Myocyte (in vitro differentiated cells): ENCODE data around the gene C3orf62. TPM values are rescaled to one million over a fixed set of nuclear protein-coding genes. Genes with fewer than 3 reads are reported as not detected.
A peak's percentile ranks its signal among the peaks of the same experiment; 100 is the strongest.
"Not testable (repeated sequence)": the region's sequence is repeated elsewhere in the genome, so short reads cannot be mapped to it uniquely, and the experiment has no call there.

Source experiments
- DNase-seq: peaks from one replicate; pipeline ENCODE4 v3.0.0-alpha.2; 2012; ENCODE audit warnings: low read depth
- total RNA-seq: library from RNA; depleted of rRNA; stranded (reverse); fragments of >200 nt; gene quantifications from 2 replicates; pipeline ENCODE4 v1.2.3, GENCODE V29; 2014

C3orf62 gene
- total RNA-seq, 1 donor from 2014 or later: 1.4 TPM

DNA sequence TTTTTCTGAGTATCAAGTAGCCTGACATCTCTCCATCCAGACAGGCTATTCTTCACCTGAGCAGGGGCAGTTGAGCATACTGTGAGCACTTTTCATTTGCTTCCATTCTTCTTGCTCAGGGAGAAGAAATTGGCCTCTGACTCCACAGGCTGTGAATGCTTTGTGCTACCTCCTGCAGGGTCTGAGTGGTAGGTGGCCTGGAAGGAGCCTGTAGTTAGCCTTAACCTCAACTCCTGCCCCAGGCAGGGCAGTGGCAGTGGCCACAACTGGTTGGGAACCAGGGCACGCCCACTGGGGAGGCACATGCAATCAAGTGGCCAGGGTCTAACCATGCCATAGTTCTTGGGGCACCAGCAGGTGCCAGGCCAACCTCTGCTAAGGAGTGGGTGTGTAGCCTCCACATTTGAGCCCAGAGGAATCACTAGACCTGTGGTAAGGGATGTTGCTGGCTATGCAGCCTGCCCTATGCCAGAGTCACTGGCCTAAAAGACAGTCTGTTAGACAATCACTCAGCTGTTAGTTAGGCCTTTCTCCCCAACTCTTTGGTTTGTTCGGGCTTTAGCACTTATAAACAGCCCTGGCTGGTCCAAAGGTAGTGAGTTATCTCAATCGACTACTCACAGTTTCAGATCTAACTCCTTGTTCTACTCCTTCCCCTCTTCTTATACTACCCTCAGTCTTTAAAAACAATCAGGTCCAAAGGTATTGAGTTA is 7.4 kb downstream of the C3orf62 start:
- peak; percentile 71 for DNase-seq

- DNase-seq: peak; percentile 11
These were observed 10.5 kb downstream of the C3orf62 start for GRCh38 chr3:49266410-49267095.

DNA sequence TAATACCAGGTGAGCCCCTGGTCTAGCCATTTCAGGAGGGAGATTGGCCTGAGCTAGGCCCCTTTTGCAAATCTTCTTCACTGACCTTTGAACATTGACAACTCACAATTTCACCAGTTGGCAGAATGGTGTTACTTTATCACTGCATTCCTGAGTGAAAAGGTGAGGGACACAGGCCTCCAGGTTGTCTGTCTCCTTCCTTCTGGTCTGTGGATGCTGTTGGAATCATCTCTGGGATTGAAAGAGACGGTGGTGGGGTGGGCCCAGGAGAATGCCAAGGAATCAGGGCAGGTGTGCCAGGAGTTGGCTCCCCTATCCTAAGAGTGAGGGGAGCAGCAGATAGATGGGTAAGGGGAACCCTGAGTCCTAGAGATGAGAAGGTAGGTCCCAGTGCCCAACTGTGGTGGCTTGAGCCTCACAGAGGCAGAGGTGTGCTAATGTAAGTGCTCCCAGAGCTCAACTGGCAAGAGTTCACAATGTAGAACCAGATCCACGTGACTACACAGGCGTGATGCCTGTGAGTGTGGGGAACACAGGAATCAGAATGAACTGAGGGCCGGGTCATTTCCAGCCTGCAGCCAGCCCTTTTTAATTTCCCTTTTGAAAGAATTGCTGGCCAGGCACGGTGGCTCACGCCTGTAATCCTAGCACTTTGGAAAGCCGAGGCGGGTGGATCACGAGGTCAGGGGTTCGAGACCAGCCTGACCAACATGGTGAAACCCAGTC is 11.2 kb downstream of the C3orf62 start:
- DNase-seq: no peak

GRCh38 chr3:49263159-49263889 is 13.7 kb downstream of the C3orf62 start:
- DNase-seq: no peak

GRCh38 chr3:49260806-49261324 is 16.2 kb downstream of the C3orf62 start:
- no peak for DNase-seq

DNA sequence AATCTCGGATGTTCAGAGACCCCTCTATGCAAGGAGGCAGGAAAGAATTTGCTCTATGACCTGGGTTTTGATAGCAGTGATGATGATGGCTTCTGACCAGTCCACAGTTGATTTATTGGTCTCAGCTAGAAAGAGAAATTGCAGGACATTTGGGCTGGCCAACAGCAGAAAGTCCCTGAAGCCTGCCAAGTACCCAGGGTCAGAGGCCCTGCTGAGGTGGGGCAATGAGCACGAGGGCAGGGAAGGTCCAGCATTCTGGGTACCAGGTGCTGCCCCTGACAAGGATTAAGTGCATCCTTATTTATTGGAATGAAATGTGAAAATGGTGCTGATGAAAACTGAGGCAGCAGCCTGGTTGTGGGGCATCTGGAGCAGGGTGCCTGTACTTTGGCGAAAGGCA is 19.8 kb downstream of the C3orf62 start:
- no peak for DNase-seq

- DNase-seq: peak; percentile 23
These were observed 21.1 kb downstream of the C3orf62 start for GRCh38 chr3:49255718-49256511.

GRCh38 chr3:49255112-49255511 is 21.9 kb downstream of the C3orf62 start:
- peak; percentile 93 for DNase-seq

DNA sequence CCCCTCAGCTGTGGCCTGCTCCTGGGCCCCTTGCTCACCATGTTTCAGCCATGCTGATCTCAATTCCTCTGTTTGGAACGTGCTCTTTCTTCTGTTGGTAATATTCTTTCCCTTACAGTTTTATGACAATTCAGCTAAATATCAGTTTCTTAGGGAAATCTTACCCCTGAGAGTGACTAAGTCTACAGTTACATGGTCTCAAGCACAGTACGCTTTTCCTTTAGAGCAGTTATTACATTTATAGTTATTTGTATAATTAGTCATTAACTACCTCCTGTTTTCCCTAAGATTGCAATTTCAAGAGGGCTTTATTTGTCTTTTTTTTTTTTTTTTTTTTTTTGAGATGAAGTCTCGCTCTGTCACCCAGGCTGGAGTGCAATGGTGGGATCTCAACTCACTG is 23.5 kb downstream of the C3orf62 start:
- no peak for DNase-seq

DNA sequence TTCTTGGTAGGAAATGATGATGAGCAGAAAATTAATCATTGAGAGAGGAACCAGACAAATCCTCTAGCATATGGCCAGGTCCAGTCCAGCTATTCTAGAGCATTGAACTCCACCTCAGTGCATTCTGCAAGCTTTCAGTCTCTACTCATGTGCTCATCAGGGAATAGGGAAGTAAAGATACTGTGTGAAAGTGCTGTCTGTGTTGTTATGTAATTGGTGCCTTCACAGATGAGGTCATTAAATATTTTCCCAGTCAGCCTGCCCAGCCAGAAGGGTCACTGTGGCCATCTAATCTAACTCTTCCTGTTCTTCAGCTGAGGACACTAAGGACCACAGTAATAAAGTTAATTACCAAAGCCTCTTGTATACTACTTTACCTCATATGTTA is 28.2 kb downstream of the C3orf62 start:
- DNase-seq: peak; percentile 26

GRCh38 chr3:49244581-49245205 is 32.3 kb downstream of the C3orf62 start:
- DNase-seq: peak; percentile 41

- not testable (repeated sequence) for DNase-seq
These were observed 36.9 kb downstream of the C3orf62 start for GRCh38 chr3:49240091-49240490.

- peak; percentile 40 for DNase-seq
These were observed 38.5 kb downstream of the C3orf62 start for GRCh38 chr3:49238274-49239127.

GRCh38 chr3:49237344-49237743 is 39.7 kb downstream of the C3orf62 start:
- DNase-seq: no peak

- DNase-seq: no peak
These were observed 40.8 kb downstream of the C3orf62 start for GRCh38 chr3:49236226-49236625.

- DNase-seq: not testable (repeated sequence)
These were observed 48.2 kb downstream of the C3orf62 start for GRCh38 chr3:49228817-49229216.

- DNase-seq: no peak
These were observed 55.0 kb downstream of the C3orf62 start for GRCh38 chr3:49222002-49222401.

- DNase-seq: not testable (repeated sequence)
These were observed 56.0 kb downstream of the C3orf62 start for GRCh38 chr3:49220985-49221563.

- no peak for DNase-seq
These were observed 57.9 kb downstream of the C3orf62 start for GRCh38 chr3:49219132-49219531.
